ENCODE data around the gene HINT2.
A peak's percentile ranks its signal among the peaks of the same experiment; 100 is the strongest.

The HINT2 gene

DNA sequence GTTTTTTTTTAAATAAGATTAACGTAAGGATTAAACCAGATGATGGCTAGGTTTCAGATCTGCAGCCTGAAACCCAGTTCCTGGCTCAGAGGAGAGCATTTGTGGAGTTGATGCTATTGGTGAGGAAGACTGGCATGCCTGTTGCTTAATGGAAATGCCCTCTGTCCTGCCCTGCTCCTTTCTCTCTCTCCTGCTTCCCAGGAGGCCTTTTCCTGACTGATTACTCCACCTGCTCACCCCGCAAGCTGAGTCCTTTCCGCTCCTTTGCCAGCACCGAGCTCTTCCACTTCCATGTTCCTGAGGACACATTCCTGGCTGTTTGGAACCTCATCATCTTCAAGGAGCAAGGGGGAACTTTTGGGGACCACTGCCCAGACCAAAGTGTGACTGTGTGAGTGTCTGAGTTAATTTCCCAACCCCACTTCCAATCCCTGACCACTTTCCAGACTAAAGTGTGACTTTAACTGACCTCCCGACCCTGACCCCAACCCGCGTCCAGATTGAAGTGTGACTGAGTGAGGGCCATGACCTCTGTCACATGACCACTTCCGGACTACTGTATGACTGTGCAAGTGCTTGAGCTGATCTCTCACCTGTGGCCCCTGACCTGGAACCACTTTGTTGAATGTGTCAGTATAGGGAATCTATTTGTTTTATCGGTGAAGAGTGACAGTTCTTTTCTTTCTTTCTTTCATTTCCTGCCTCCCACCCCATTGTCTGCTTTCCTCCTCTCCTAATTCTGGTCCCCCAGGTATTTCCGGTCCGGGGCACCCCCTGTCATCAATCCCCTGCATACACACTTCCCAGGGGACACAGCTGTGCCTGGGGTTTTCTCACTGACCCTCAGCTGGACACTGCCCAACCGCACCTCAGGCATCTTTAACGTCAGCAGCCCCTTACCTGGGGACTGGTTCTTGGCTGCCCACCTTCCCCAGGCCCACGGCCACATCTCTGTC, 19.7 kb upstream of the HINT2 start:
- no peak for TF ChIP-seq BHLHE40 (IDR thresholded peaks at IDR 0.05; ENCODE audit: borderline replicate concordance)
- TF ChIP-seq FOXM1 (IDR thresholded peaks at IDR 0.05; ENCODE audit: borderline replicate concordance) = no peak
- no peak for TF ChIP-seq FOXK2 (IDR thresholded peaks at IDR 0.05)
- ChIA-PET CTCF (interaction anchor here (0.6 kb wide), 1 partner anchor 72 kb away, joined by 7 read pairs; no protein-coding TSS in a partner anchor), POLR2A (no interaction called here)
- no peak for DNase-seq (ENCODE audit: extremely low spot score)

DNA sequence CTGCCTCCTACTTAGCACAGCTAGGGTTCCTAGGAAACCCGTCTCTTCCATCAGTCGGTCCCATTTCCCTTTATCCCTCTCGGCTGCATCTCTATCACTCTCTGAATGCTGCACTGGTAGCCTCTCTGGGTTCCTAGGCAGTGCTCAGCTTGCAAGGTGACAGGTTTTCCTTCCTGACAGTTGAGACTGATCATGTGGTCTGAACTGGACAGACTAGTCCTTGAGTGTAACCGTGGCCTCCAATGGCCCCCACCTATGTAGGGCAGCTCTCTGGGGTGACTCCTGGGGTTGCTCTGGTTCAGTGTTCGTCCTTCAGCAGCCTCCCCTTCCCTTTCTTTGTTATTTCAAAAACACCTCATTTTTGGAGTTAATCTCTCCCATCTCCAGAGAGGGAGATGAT, 18.0 kb upstream of the HINT2 start:
- ChIA-PET POLR2A (interaction anchor here (0.9 to 1.6 kb wide), 2 partner anchors 19 kb away, joined by 3 to 4 read pairs; no protein-coding TSS in a partner anchor), CTCF (no interaction called here)
- DNase-seq (ENCODE audit: extremely low spot score) = no peak
- TF ChIP-seq ELF4 (IDR thresholded peaks at IDR 0.05) (no peak), HDGF (IDR thresholded peaks at IDR 0.05; ENCODE audit: borderline replicate concordance) (no peak), FOXM1 (IDR thresholded peaks at IDR 0.05; ENCODE audit: borderline replicate concordance) (no peak), SP1 (IDR thresholded peaks at IDR 0.05) (no peak), TARDBP (IDR thresholded peaks at IDR 0.05) (no peak), LEF1 (IDR thresholded peaks at IDR 0.05; ENCODE audit: borderline replicate concordance) (no peak)

- TF ChIP-seq TARDBP (IDR thresholded peaks at IDR 0.05) (no peak), FOXM1 (IDR thresholded peaks at IDR 0.05; ENCODE audit: borderline replicate concordance) (no peak), FOXK2 (IDR thresholded peaks at IDR 0.05) (no peak), ARNT (IDR thresholded peaks at IDR 0.05) (no peak), FOXA1 (IDR thresholded peaks at IDR 0.05) (no peak), ELF4 (IDR thresholded peaks at IDR 0.05) (no peak), BHLHE40 (IDR thresholded peaks at IDR 0.05; ENCODE audit: borderline replicate concordance) (no peak), ZNF384 (IDR thresholded peaks at IDR 0.05) (no peak), L3MBTL2 (conservative IDR thresholded peaks at IDR 0.05) (no peak), LEF1 (IDR thresholded peaks at IDR 0.05; ENCODE audit: borderline replicate concordance) (no peak), SUZ12 (IDR thresholded peaks at IDR 0.05) (no peak), SP1 (IDR thresholded peaks at IDR 0.05) (no peak), HDGF (IDR thresholded peaks at IDR 0.05; ENCODE audit: borderline replicate concordance) (no peak), PKNOX1 (IDR thresholded peaks at IDR 0.05) (no peak), NFRKB (IDR thresholded peaks at IDR 0.05) (no peak), CTBP1 (IDR thresholded peaks at IDR 0.05; ENCODE audit: borderline replicate concordance) (no peak)
- ChIA-PET POLR2A (no interaction called here), CTCF (no interaction called here)
- no peak for DNase-seq (ENCODE audit: extremely low spot score)
These were observed 16.2 kb upstream of the HINT2 start for GRCh38 chr9:35831040-35831439.

DNA sequence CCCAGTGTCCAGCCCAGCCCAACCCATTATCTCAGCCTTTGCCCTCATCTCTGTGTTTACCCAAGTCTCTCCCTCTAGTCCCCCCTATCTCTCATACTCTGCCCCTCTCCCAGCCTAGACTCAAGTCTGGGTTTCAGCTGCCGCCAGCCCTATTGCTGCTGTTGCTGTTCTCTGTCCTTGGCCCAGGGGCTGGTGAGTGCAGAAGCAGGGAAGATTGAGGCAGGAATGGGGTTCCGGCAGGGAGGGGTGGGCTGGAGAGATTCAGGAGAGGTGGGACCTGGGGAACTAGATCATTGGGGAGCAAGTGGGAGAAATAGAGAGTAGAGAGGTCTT, 14.9 kb upstream of the HINT2 start:
- no peak for DNase-seq (ENCODE audit: extremely low spot score)
- ChIA-PET POLR2A (no interaction called here), CTCF (no interaction called here)
- TF ChIP-seq ELF4 (IDR thresholded peaks at IDR 0.05) = no peak
- no peak for TF ChIP-seq FOXM1 (IDR thresholded peaks at IDR 0.05; ENCODE audit: borderline replicate concordance)
- no peak for TF ChIP-seq L3MBTL2 (conservative IDR thresholded peaks at IDR 0.05)
- TF ChIP-seq CTBP1 (IDR thresholded peaks at IDR 0.05; ENCODE audit: borderline replicate concordance) = no peak
- TF ChIP-seq ARNT (IDR thresholded peaks at IDR 0.05) = no peak
- no peak for TF ChIP-seq BHLHE40 (IDR thresholded peaks at IDR 0.05; ENCODE audit: borderline replicate concordance)
- no peak for TF ChIP-seq HDGF (IDR thresholded peaks at IDR 0.05; ENCODE audit: borderline replicate concordance)
- no peak for TF ChIP-seq TARDBP (IDR thresholded peaks at IDR 0.05)
- no peak for TF ChIP-seq PKNOX1 (IDR thresholded peaks at IDR 0.05)
- no peak for TF ChIP-seq LEF1 (IDR thresholded peaks at IDR 0.05; ENCODE audit: borderline replicate concordance)
- no peak for TF ChIP-seq NFRKB (IDR thresholded peaks at IDR 0.05)
- no peak for TF ChIP-seq FOXK2 (IDR thresholded peaks at IDR 0.05)
- no peak for TF ChIP-seq SUZ12 (IDR thresholded peaks at IDR 0.05)

DNA sequence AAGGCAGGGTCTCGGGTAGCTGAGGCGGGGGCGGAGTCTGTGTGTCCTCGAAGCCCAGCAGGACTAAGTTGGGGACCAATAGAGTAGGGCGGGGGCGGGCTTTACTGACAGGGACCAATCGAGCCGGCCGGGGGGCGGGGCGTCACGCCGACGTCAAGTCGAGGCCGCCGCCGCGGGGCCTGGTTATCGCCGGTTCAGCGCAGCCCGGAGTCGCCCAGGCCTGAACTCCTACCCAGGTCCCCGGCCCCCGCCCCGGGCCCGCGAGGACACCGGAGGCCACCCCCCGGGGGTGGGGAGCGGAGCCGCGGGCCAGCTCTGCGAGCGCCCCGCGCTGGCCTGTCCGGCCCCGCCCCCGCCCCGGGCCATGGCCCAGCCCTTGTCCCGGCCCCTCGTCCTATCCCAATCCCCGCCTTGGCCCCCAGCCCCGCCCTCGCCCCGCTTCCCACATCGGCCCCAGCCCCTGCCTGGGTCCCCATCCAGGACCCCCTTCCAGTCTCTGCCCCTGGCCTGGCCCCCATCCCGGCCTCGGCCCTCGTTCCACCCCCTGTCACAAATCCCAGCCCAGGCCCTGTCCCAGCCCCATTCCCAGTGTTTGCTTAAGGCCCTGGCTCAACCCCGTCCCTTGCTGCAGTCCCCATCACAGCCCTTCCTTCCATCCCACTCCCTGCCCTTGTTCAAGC, 14.4 kb upstream of the HINT2 start, which contains the start of gene TMEM8B:
TMEM8B (plus strand) TSS at position 145 of the 680 bp plus-strand sequence; CDS start at position 365, 220 bp downstream.
- ChIA-PET POLR2A (interaction anchor here (0.6 to 1.9 kb wide), 3 partner anchors 15 to 217 kb away, joined by 3 to 9 read pairs (median 3); partner anchors contain the start of gene HINT2), CTCF (no interaction called here)
- peak; percentile 95 for DNase-seq (ENCODE audit: extremely low spot score)
- no peak for TF ChIP-seq ZNF384 (IDR thresholded peaks at IDR 0.05)
- peak; percentile 45 for TF ChIP-seq PKNOX1 (IDR thresholded peaks at IDR 0.05)

GRCh38 chr9:35828716-35829083, 13.9 kb upstream of the HINT2 start, which contains the start of gene FAM221B:
TSS of gene FAM221B (minus strand) at chr9:35828732. CDS start at chr9:35826161, 2,571 bp downstream.
- TF ChIP-seq BHLHE40 (IDR thresholded peaks at IDR 0.05; ENCODE audit: borderline replicate concordance) (no peak), PKNOX1 (IDR thresholded peaks at IDR 0.05) (no peak), L3MBTL2 (conservative IDR thresholded peaks at IDR 0.05) (0 out of 2 replicates have a peak, but pooled peaks have one; percentile 21), ELF4 (IDR thresholded peaks at IDR 0.05) (no peak)
- peak; percentile 9 for DNase-seq (ENCODE audit: extremely low spot score)
- CTCF ChIA-PET = no interaction called here
- POLR2A ChIA-PET = interaction anchor here (0.6 to 1.9 kb wide), 3 partner anchors 15 to 216 kb away, joined by 3 to 9 read pairs (median 3); partner anchors contain the start of gene HINT2
